WTC11 (cell line): Measurements from ENCODE around the gene NIT2.

ENCODE experiments used
- CREB1 ChIP-seq: sonication (generic); formaldehyde crosslinking; IDR thresholded peaks from 2 replicates; pipeline ENCODE4 v1.8.0; 2023; ENCODE audit warnings: mild to moderate bottlenecking, missing genetic modification reagents
- ESRRA ChIP-seq: sonication (generic); formaldehyde crosslinking; IDR thresholded peaks from 2 replicates; pipeline ENCODE4 v1.8.1; 2022; ENCODE audit warnings: mild to moderate bottlenecking, missing genetic modification reagents, borderline replicate concordance
- JUN ChIP-seq: sonication (generic); formaldehyde crosslinking; IDR thresholded peaks from 2 replicates; pipeline ENCODE4 v1.8.0; 2023; ENCODE audit warnings: mild to moderate bottlenecking, missing genetic modification reagents
- SP1 ChIP-seq: sonication (generic); formaldehyde crosslinking; conservative IDR thresholded peaks from 2 replicates; pipeline ENCODE4 v1.8.1; 2022; ENCODE audit warnings: missing genetic modification reagents
- TEAD1 ChIP-seq: sonication (generic); formaldehyde crosslinking; IDR thresholded peaks from 2 replicates; pipeline ENCODE4 v1.8.0; 2022; ENCODE audit warnings: mild to moderate bottlenecking, missing genetic modification reagents
- TF ChIP-seq, protein P1 (sequence below): fragments of 200-600 bp; IDR thresholded peaks from 2 replicates; pipeline ENCODE4 v1.8.0; 2022; ENCODE audit warnings: antibody characterized with exemption

DNA sequence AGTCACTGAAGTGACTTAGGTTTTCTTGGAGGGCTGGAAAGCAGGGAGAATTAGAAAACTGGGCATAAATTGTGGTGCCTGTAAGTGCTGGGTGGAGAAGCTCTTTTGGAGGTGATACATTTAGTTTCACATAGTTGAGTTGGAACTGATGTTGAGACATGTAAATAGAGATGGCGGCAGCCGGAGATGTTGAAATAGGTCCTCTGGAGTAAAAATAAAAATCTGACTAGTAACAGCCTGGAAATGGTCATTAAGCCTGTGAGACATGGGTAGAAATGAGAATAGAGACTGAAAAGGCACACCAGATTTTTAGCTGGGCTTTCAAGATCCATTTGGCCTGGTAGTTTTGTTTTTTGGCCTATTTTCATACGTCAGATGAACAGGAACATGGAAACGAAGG lies 2.9 kb upstream of the NIT2 start:
- TF ChIP-seq ESRRA (no peak), JUN (CRISPR knock-in tag) (no peak), TEAD1 (CRISPR knock-in tag) (no peak), CREB1 (no peak), SP1 (CRISPR knock-in tag) (no peak)
- TF ChIP-seq, protein P1, sequence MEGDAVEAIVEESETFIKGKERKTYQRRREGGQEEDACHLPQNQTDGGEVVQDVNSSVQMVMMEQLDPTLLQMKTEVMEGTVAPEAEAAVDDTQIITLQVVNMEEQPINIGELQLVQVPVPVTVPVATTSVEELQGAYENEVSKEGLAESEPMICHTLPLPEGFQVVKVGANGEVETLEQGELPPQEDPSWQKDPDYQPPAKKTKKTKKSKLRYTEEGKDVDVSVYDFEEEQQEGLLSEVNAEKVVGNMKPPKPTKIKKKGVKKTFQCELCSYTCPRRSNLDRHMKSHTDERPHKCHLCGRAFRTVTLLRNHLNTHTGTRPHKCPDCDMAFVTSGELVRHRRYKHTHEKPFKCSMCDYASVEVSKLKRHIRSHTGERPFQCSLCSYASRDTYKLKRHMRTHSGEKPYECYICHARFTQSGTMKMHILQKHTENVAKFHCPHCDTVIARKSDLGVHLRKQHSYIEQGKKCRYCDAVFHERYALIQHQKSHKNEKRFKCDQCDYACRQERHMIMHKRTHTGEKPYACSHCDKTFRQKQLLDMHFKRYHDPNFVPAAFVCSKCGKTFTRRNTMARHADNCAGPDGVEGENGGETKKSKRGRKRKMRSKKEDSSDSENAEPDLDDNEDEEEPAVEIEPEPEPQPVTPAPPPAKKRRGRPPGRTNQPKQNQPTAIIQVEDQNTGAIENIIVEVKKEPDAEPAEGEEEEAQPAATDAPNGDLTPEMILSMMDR: no peak
